ENCODE measurements around the gene TPCN2.

DNA sequence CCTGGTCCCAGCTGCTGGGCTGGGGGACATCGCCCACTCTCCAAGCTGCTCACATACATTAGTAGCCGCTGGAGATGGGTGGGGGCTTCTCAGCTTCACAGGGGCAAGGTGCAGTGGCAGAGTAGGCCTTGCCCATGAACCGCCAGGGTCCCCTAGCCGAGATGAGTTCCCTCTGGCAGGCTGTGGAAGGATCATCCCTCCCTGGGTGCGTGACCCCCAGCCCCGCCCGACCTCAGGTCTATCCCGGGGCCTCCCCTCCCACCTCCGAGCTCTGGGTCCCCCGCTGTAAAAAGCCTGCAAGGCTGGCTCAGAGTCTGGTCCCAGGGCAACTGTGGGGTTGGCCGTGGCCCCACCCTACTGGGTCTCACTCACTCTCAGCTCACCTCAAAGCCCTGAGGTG lies 15.3 kb upstream of the TPCN2 start:
- TF ChIP-seq MAFK (IDR thresholded peaks at IDR 0.05; ENCODE audit: low read depth, low read length): no peak
- TF ChIP-seq, protein P1, sequence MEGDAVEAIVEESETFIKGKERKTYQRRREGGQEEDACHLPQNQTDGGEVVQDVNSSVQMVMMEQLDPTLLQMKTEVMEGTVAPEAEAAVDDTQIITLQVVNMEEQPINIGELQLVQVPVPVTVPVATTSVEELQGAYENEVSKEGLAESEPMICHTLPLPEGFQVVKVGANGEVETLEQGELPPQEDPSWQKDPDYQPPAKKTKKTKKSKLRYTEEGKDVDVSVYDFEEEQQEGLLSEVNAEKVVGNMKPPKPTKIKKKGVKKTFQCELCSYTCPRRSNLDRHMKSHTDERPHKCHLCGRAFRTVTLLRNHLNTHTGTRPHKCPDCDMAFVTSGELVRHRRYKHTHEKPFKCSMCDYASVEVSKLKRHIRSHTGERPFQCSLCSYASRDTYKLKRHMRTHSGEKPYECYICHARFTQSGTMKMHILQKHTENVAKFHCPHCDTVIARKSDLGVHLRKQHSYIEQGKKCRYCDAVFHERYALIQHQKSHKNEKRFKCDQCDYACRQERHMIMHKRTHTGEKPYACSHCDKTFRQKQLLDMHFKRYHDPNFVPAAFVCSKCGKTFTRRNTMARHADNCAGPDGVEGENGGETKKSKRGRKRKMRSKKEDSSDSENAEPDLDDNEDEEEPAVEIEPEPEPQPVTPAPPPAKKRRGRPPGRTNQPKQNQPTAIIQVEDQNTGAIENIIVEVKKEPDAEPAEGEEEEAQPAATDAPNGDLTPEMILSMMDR (conservative IDR thresholded peaks at IDR 0.05; ENCODE audit: low read depth, low read length): no peak
- no peak for TF ChIP-seq RCOR1 (IDR thresholded peaks at IDR 0.05; ENCODE audit: insufficient replicate concordance, low read length)
- TF ChIP-seq CHD1 (IDR thresholded peaks at IDR 0.05; ENCODE audit: low read depth, low read length): no peak
- TF ChIP-seq RAD21 (IDR thresholded peaks at IDR 0.05; ENCODE audit: low read length): no peak
- TF ChIP-seq, protein P2, sequence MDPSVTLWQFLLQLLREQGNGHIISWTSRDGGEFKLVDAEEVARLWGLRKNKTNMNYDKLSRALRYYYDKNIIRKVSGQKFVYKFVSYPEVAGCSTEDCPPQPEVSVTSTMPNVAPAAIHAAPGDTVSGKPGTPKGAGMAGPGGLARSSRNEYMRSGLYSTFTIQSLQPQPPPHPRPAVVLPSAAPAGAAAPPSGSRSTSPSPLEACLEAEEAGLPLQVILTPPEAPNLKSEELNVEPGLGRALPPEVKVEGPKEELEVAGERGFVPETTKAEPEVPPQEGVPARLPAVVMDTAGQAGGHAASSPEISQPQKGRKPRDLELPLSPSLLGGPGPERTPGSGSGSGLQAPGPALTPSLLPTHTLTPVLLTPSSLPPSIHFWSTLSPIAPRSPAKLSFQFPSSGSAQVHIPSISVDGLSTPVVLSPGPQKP (IDR thresholded peaks at IDR 0.05; ENCODE audit: borderline replicate concordance, low read depth, low read length): no peak
- TF ChIP-seq POLR2A (IDR thresholded peaks at IDR 0.05; ENCODE audit: low read depth, low read length): no peak
- TF ChIP-seq CEBPB (IDR thresholded peaks at IDR 0.05; ENCODE audit: low read depth, low read length): no peak
- TF ChIP-seq NFE2L2 (IDR thresholded peaks at IDR 0.05; ENCODE audit: low read depth, low read length): no peak
- TF ChIP-seq, protein P3, sequence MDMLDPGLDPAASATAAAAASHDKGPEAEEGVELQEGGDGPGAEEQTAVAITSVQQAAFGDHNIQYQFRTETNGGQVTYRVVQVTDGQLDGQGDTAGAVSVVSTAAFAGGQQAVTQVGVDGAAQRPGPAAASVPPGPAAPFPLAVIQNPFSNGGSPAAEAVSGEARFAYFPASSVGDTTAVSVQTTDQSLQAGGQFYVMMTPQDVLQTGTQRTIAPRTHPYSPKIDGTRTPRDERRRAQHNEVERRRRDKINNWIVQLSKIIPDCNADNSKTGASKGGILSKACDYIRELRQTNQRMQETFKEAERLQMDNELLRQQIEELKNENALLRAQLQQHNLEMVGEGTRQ (IDR thresholded peaks at IDR 0.05; ENCODE audit: low read depth, low read length): no peak
- TF ChIP-seq BHLHE40 (IDR thresholded peaks at IDR 0.05; ENCODE audit: low read depth, low read length): no peak
- TF ChIP-seq FOS (IDR thresholded peaks at IDR 0.05; ENCODE audit: low read depth, low read length): no peak
- TF ChIP-seq MAZ (IDR thresholded peaks at IDR 0.05; ENCODE audit: borderline replicate concordance, low read depth, low read length): no peak
- no peak for TF ChIP-seq MXI1 (IDR thresholded peaks at IDR 0.05; ENCODE audit: borderline replicate concordance, low read depth, low read length)

All from IMR-90 (cell line).